ENCODE data around the gene NOC3L.

DNA sequence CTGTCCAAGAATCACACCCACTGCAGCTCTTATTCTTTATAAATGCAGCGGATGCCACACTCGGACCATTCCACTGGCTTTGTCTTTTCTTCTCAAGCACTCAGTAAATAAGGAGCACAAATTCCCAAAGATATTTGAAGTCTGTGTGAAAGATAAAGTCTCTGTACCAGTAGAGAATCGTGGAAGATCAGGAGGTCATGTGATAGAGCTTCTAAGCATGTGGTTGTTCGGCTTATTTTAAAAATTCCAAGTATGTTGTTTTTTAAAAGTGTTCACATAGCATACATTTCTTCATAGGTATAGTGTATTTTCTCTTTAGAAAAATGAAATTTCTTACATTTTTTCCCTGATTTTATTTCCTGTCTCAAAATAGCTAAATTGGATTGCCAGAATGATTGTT, 75.8 kb downstream of the NOC3L start:
- TF ChIP-seq CTCF (IDR thresholded peaks at IDR 0.05; ENCODE audit: low read length) (no peak), EZH2phosphoT487 (IDR thresholded peaks at IDR 0.05; ENCODE audit: low read length) (no peak)
